A549 (cell line): ENCODE data around the gene LAMB3. TPM values are rescaled to one million over a fixed set of nuclear protein-coding genes. Genes with fewer than 3 reads are reported as not detected.

Experiments used
- ATAC-seq, 2 experiments: fragments of 200-7000 bp in 1 of 2; fragments of >200 bp in 1 of 2; cut with Nextera tagmentation in 1 of 2; cut with Tn5 transposase in 1 of 2; 3 replicates each; pipeline versions ENCODE4 v1.8.0 to v1.9.1; 2018 to 2020; ENCODE audit warnings: mild to moderate bottlenecking in 1 of 2, moderate library complexity in 1 of 2
- CTCF ChIA-PET: fragments of 300-600 bp; sonication (Branson Sonifier 250); formaldehyde crosslinking; extraction: SDS; loops from one replicate; lab custom pipeline; 2021; ENCODE audit warnings: antibody characterized with exemption, inconsistent platforms; lab: Yijun Ruan, JAX
- POLR2A ChIA-PET: fragments of 350-600 bp; formaldehyde crosslinking; extraction: SDS; loops from one replicate; lab custom pipeline; 2021; ENCODE audit warnings: antibody characterized with exemption, inconsistent platforms; lab: Yijun Ruan, JAX
- DNase-seq, 2 experiments: peaks; one replicate each; pipeline versions ENCODE4 v3.0.0 to v3.0.0-alpha.2; 2011 to 2016; ENCODE audit warnings: low read depth in 1 of 2, low spot score in 1 of 2
- FAIRE-seq: peaks from 2 replicates; lab custom pipeline; 2011; peaks lifted over from hg19 to GRCh38; lab: Jason Lieb, UNC
- H3K27ac ChIP-seq, 2 experiments: fragments of >200 bp; sonication (Bioruptor Twin); formaldehyde crosslinking; 3 replicates each; pipeline ENCODE4 v1.5.1; 2016 to 2017
- H3K4me1 ChIP-seq: fragments of >200 bp; sonication (Bioruptor Twin); formaldehyde crosslinking; 3 replicates; pipeline ENCODE4 v1.6.1; 2016
- H3K4me2 ChIP-seq: fragments of >200 bp; sonication (Bioruptor Twin); formaldehyde crosslinking; 3 replicates; pipeline ENCODE4 v1.6.1; 2016
- H3K4me3 ChIP-seq: fragments of >200 bp; sonication (Bioruptor Twin); formaldehyde crosslinking; 3 replicates; pipeline ENCODE4 v1.5.1; 2016
- H3K9me3 ChIP-seq: fragments of >200 bp; sonication (Bioruptor Twin); formaldehyde crosslinking; 3 replicates; pipeline ENCODE4 v1.6.1; 2016
- BCL3 ChIP-seq: fragments of >200 bp; sonication (Bioruptor Twin); formaldehyde crosslinking; IDR thresholded peaks from 3 replicates; pipeline ENCODE4 v1.6.1; 2016
- BHLHE40 ChIP-seq: IDR thresholded peaks from 2 replicates; pipeline ENCODE4 v1.6.1; 2012; ENCODE audit warnings: low read depth, low read length, inconsistent platforms
- EHMT2 ChIP-seq: fragments of 200-600 bp; sonication (generic); IDR thresholded peaks from 2 replicates; pipeline ENCODE4 v1.6.1; 2016; ENCODE audit warnings: antibody characterized with exemption, low read depth, mild to moderate bottlenecking, moderate library complexity
- EP300 ChIP-seq, 2 experiments: fragments of >200 bp; sonication (Bioruptor Twin); formaldehyde crosslinking; IDR thresholded peaks; 2 replicates in 1 of 2; 3 replicates in 1 of 2; pipeline ENCODE4 v1.6.1; 2016 to 2017
- FOSB ChIP-seq: fragments of 250-450 bp; sonication (Bioruptor Pico); IDR thresholded peaks from 2 replicates; pipeline ENCODE4 v1.5.0; 2020; ENCODE audit warnings: mild to moderate bottlenecking, moderate library complexity
- FOSL2 ChIP-seq, 2 experiments: fragments of 450-650 bp in 1 of 2; fragments of >200 bp in 1 of 2; sonication (Bioruptor Twin) in 1 of 2; formaldehyde crosslinking; IDR thresholded peaks; 2 replicates each; pipeline versions ENCODE4 v1.5.0 to v1.6.1; 2016 to 2020; ENCODE audit warnings: mild to moderate bottlenecking in 1 of 2, moderate library complexity in 1 of 2
- FOXS1 ChIP-seq: fragments of 250-450 bp; sonication (Bioruptor Pico); IDR thresholded peaks from 2 replicates; pipeline ENCODE4 v1.5.0; 2020; ENCODE audit warnings: mild to moderate bottlenecking, moderate library complexity
- HEYL ChIP-seq: fragments of 250-450 bp; sonication (Bioruptor Pico); IDR thresholded peaks from 2 replicates; pipeline ENCODE4 v1.8.0; 2021; ENCODE audit warnings: mild to moderate bottlenecking, moderate library complexity
- HOXA7 ChIP-seq: fragments of 250-450 bp; sonication (Bioruptor Pico); IDR thresholded peaks from 2 replicates; pipeline ENCODE4 v1.5.0; 2020; ENCODE audit warnings: mild to moderate bottlenecking, moderate library complexity
- KDM5A ChIP-seq: fragments of 200-600 bp; sonication (generic); IDR thresholded peaks from 2 replicates; pipeline ENCODE4 v1.6.1; 2016; ENCODE audit warnings: antibody characterized with exemption, mild to moderate bottlenecking
- NFE2L2 ChIP-seq: fragments of 150-350 bp; conservative IDR thresholded peaks from 2 replicates; pipeline ENCODE4 v1.6.1; 2014; ENCODE audit warnings: low read length
- NR3C1 ChIP-seq: fragments of >200 bp; sonication (Bioruptor Twin); formaldehyde crosslinking; IDR thresholded peaks from 3 replicates; pipeline ENCODE4 v1.6.1; 2017
- PBX3 ChIP-seq: IDR thresholded peaks from 2 replicates; pipeline ENCODE4 v1.6.1; 2012
- POLR2AphosphoS2 ChIP-seq: conservative IDR thresholded peaks from 2 replicates; pipeline ENCODE4 v1.6.1; 2012; ENCODE audit warnings: low read length, improper control_type of control experiment, inconsistent platforms
- RARB ChIP-seq: fragments of 250-450 bp; sonication (Bioruptor Pico); IDR thresholded peaks from 2 replicates; pipeline ENCODE4 v1.8.0; 2021; ENCODE audit warnings: mild to moderate bottlenecking, moderate library complexity
- RCOR1 ChIP-seq: fragments of 150-350 bp; IDR thresholded peaks from 2 replicates; pipeline ENCODE4 v1.6.1; 2014; ENCODE audit warnings: antibody characterized with exemption, low read length, low read depth
- REST ChIP-seq: fragments of 200-600 bp; sonication (generic); IDR thresholded peaks from 2 replicates; pipeline ENCODE4 v1.6.1; 2016; ENCODE audit warnings: antibody characterized with exemption, mild to moderate bottlenecking, moderate library complexity
- RNF2 ChIP-seq: fragments of 200-600 bp; sonication (generic); IDR thresholded peaks from 2 replicates; pipeline ENCODE4 v1.6.1; 2016; ENCODE audit warnings: low read depth, mild to moderate bottlenecking, antibody characterized with exemption, moderate library complexity, borderline replicate concordance
- WGBS: methylation state at CpG from one replicate; pipeline ENCODE4 v1.1.6; 2017; ENCODE audit errors: missing lambda C conversion rate; 5-methylcytosine and 5-hydroxymethylcytosine counted together
- polyA plus RNA-seq, 4 experiments: library from polyadenylated mRNA; depleted of rRNA in 3 of 4; stranded (reverse); fragments of >200 nt; fragmentation: RNase III in 1 of 4; extraction: RNeasy Plus Mini Kit Qiagen cat#74134 plus additional on column Dnase treatment in 1 of 4; gene quantifications; 2 replicates in 3 of 4; 3 replicates in 1 of 4; pipeline ENCODE4 v1.2.3, GENCODE V29; 2011 to 2017
- TF ChIP-seq, protein P1 (sequence below): fragments of >200 bp; sonication (Bioruptor Twin); formaldehyde crosslinking; IDR thresholded peaks from 3 replicates; pipeline ENCODE4 v1.5.1; 2016
- TF ChIP-seq, protein P2 (sequence below): IDR thresholded peaks from 2 replicates; pipeline ENCODE4 v1.6.1; 2012
- TF ChIP-seq, protein P3 (sequence below): fragments of >200 bp; sonication (Bioruptor Twin); formaldehyde crosslinking; IDR thresholded peaks from 2 replicates; pipeline ENCODE4 v1.6.1; 2016

LAMB3 gene
- polyA plus RNA-seq, 2 of the 4 experiments (the other 2 are of a cell fraction): 7.3 to 9.1 TPM

- WGBS: 95% methylated on average over 3 of the region's 3 CpGs
- no peak overlapping the region for H3K4me3 ChIP-seq
- H3K27ac ChIP-seq: no peak overlapping the region
- H3K4me2 ChIP-seq: no peak overlapping the region
- ATAC-seq: no peak
- FAIRE-seq: no peak
- no peaks in the 10 kb centered on the region for H3K9me3 ChIP-seq
- no peak for TF ChIP-seq RARB
- TF ChIP-seq RNF2: no peak
- TF ChIP-seq, protein P1, sequence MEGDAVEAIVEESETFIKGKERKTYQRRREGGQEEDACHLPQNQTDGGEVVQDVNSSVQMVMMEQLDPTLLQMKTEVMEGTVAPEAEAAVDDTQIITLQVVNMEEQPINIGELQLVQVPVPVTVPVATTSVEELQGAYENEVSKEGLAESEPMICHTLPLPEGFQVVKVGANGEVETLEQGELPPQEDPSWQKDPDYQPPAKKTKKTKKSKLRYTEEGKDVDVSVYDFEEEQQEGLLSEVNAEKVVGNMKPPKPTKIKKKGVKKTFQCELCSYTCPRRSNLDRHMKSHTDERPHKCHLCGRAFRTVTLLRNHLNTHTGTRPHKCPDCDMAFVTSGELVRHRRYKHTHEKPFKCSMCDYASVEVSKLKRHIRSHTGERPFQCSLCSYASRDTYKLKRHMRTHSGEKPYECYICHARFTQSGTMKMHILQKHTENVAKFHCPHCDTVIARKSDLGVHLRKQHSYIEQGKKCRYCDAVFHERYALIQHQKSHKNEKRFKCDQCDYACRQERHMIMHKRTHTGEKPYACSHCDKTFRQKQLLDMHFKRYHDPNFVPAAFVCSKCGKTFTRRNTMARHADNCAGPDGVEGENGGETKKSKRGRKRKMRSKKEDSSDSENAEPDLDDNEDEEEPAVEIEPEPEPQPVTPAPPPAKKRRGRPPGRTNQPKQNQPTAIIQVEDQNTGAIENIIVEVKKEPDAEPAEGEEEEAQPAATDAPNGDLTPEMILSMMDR: no peak
- TF ChIP-seq FOSL2 (IDR thresholded peaks at IDR 0.05): no peak
- TF ChIP-seq FOSL2 (CRISPR knock-in tag; IDR thresholded peaks at IDR 0.05): no peak
- TF ChIP-seq, protein P2, sequence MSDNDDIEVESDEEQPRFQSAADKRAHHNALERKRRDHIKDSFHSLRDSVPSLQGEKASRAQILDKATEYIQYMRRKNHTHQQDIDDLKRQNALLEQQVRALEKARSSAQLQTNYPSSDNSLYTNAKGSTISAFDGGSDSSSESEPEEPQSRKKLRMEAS: no peak
- TF ChIP-seq POLR2AphosphoS2: no peak
- no peak for TF ChIP-seq KDM5A
- TF ChIP-seq RCOR1: no peak
- TF ChIP-seq HOXA7 (CRISPR knock-in tag): no peak
- no peak for TF ChIP-seq BCL3
- TF ChIP-seq, protein P3, sequence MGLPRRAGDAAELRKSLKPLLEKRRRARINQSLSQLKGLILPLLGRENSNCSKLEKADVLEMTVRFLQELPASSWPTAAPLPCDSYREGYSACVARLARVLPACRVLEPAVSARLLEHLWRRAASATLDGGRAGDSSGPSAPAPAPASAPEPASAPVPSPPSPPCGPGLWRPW: no peak
- no peak for TF ChIP-seq NFE2L2
- no peak for TF ChIP-seq FOXS1 (CRISPR knock-in tag)
- no peak for TF ChIP-seq HEYL (CRISPR knock-in tag)
- no peak for TF ChIP-seq EHMT2
- TF ChIP-seq BHLHE40: no peak
- no peak for TF ChIP-seq REST
- TF ChIP-seq EP300 (IDR thresholded peaks at IDR 0.05): no peak
- DNase-seq: no peak
- CTCF ChIA-PET: interaction anchor here (0.7 to 7.5 kb wide), 32 partner anchors 8 to 374 kb away, joined by 3 to 67 read pairs (median 6); no protein-coding TSS in a partner anchor
- POLR2A ChIA-PET: no interaction called here
- no peaks in the 10 kb centered on the region for H3K4me1 ChIP-seq
Measured at GRCh38 chr1:209577346-209577745, 74.9 kb downstream of the LAMB3 start.

DNA sequence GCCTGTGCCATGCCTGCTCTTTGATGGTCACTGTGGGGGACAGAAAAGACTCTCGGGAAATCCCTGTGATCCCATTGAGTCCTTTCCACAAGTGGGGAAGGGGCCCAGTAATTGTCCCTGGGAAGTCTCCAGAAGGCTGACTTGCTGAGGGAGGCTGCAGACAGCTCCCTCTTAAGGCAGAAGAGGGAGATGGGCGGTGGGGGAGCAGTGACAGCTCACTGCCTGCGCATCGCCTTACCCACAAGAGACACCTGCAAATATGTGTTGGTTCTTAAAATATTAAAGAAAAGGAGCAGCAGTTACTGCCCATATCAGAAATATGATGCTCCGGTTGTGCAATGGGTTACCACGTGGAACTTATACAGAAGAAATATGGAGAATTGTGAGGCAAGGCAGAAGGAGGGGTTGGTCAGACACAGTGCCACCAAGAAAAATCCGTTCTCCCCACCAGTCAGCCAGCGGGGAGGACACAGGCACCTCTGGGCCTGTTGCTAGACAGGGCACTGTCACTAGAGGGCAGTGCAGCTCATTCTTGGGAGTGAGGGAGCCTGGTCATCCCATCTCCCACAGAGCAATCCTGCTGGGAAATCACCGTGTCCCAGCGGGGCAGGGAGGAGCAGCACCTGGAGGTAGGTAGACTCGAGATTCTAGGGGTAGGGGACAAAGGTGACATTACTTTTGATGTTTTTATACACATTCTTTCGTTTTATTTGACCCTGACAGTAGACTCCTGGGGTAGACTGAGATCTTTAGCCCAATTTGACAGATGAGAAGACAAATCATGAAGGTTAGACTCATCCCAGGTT lies 75.6 kb downstream of the LAMB3 start:
- DNase-seq: peak; percentile 69 to 87
- H3K27ac ChIP-seq: no peak overlapping the region
- FAIRE-seq: no peak
- 13% methylated on average over 12 of the region's 12 CpGs for WGBS
- POLR2A ChIA-PET: interaction anchor here (0.6 kb wide), 1 partner anchor 116 kb away, joined by 3 read pairs; no protein-coding TSS in a partner anchor
- no peak overlapping the region for H3K4me2 ChIP-seq
- CTCF ChIA-PET: interaction anchor here (0.7 to 7.5 kb wide), 38 partner anchors 9 to 373 kb away, joined by 3 to 67 read pairs (median 5); no protein-coding TSS in a partner anchor
- ATAC-seq: peak; percentile 96 to 100
- H3K4me1 ChIP-seq: no peaks in the 10 kb centered on the region
- no peak overlapping the region for H3K4me3 ChIP-seq
- no peaks in the 10 kb centered on the region for H3K9me3 ChIP-seq
- TF ChIP-seq PBX3 (no peak), FOSB (CRISPR knock-in tag) (no peak), NR3C1 (no peak)
- TF ChIP-seq, protein P1: peak; percentile 86
